Measurements from ENCODE around the gene PLEKHG7. TPM values are rescaled to one million over a fixed set of nuclear protein-coding genes. Genes with fewer than 3 reads are reported as not detected.

PLEKHG7 gene
- total and polyA plus RNA-seq, 9 of the 15 experiments (the other 6 are each of a cell fraction or from before 2014, with no cell fraction given), result 0.03 TPM; not detected in 8

DNA sequence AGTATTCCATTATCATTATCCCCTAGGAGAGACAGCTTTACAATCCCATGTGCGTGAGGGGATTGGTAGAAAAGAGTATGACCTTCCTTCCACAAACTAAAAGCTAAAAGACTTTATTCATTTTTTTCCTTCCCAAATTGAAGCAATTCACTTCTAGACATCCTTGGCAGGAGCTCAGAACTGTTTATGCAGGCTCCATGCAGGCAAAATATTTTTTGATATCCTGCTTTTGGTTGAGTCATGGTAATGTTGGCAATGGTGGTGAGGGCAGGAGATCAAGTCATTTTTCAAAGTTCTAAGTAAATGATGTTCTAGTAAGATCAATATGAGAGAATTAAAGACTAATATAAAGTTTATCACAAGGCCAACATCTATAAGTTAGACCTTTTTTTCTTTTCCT lies 1.3 kb upstream of the PLEKHG7 start:
- CTCF ChIA-PET (ENCODE audit: low intra/inter-chr PET ratio), result no interaction called here
- TF ChIP-seq GTF2A2 (tag; IDR thresholded peaks at IDR 0.05), result no peak
- TF ChIP-seq KLF6 (CRISPR knock-in tag; IDR thresholded peaks at IDR 0.05; ENCODE audit: borderline replicate concordance), result no peak
- no peak for TF ChIP-seq AFF1 (IDR thresholded peaks at IDR 0.05; ENCODE audit: low read depth in 1 of 2, partially characterized antibody in 2 of 2)
- no peak for TF ChIP-seq THRAP3 (IDR thresholded peaks at IDR 0.05; ENCODE audit: borderline replicate concordance)
- TF ChIP-seq, protein P1, sequence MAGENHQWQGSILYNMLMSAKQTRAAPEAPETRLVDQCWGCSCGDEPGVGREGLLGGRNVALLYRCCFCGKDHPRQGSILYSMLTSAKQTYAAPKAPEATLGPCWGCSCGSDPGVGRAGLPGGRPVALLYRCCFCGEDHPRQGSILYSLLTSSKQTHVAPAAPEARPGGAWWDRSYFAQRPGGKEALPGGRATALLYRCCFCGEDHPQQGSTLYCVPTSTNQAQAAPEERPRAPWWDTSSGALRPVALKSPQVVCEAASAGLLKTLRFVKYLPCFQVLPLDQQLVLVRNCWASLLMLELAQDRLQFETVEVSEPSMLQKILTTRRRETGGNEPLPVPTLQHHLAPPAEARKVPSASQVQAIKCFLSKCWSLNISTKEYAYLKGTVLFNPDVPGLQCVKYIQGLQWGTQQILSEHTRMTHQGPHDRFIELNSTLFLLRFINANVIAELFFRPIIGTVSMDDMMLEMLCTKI (IDR thresholded peaks at IDR 0.05; ENCODE audit: partially characterized antibody), result no peak

More for the DNA sequence above, 1.3 kb upstream of the PLEKHG7 start:
- no peaks in the 10 kb centered on the region for H3K36me3 ChIP-seq (ENCODE audit: control insufficient read depth, insufficient read depth, low read length)
- 0% methylated on average over 1 of the region's 1 CpG for WGBS (ENCODE audit: insufficient coverage, low coverage, missing lambda C conversion rate)
- no peaks in the 10 kb centered on the region for H3K9me3 ChIP-seq (replicated peaks; ENCODE audit: control insufficient read depth, insufficient read depth, low read depth, low read length)
- H3K9ac ChIP-seq (ENCODE audit: insufficient read depth in 1 of 2, low read depth in 2 of 2, low read length in 2 of 2), result no peak overlapping the region
- ATAC-seq (no peak), FAIRE-seq (no peak), DNase-seq (ENCODE audit: extremely low read depth in 1 of 4, low spot score in 3 of 4) (no peak)
- H3K4me3 ChIP-seq, result no peak overlapping the region
- no peaks in the 10 kb centered on the region for H3K9me1 ChIP-seq (ENCODE audit: control insufficient read depth, insufficient read depth, low read length)
- no peaks in the 10 kb centered on the region for H3K79me2 ChIP-seq (ENCODE audit: control insufficient read depth, insufficient read depth, low read length)
- H3K27ac ChIP-seq (ENCODE audit: extremely low read depth, low read depth, low read length), result no peak overlapping the region
- no peaks in the 10 kb centered on the region for H4K20me1 ChIP-seq (replicated peaks; ENCODE audit: control insufficient read depth, insufficient read depth, low read length)
- H3K27me3 ChIP-seq (ENCODE audit: control insufficient read depth in 2 of 2, insufficient read depth in 2 of 2, low read length in 2 of 2), result peaks cover 21 to 31% of the 10 kb centered on the region in 2 experiments
- in situ Hi-C loops (cut with MboI) (no loop called here), intact Hi-C loops (cut with micrococcal nuclease) (no loop called here)
- POLR2A ChIA-PET, result interaction anchor here (0.7 kb wide), 1 partner anchor 18 kb away, joined by 4 read pairs; no protein-coding TSS in a partner anchor
- no peak overlapping the region for H3K4me2 ChIP-seq (ENCODE audit: insufficient read depth, low read length)
- H2AFZ ChIP-seq (ENCODE audit: low read depth, low read length), result no peak overlapping the region
- no TSS peak for BruUV-seq (replicated peaks)
- H3K4me1 ChIP-seq (replicated peaks in 1 of 2; ENCODE audit: control insufficient read depth in 2 of 2, insufficient read depth in 2 of 2, low read length in 2 of 2), result no peaks in the 10 kb centered on the region
